ENCODE data around the gene MYL1.

Gene MYL1

GRCh38 chr2:210269148-210269547, 45.8 kb downstream of the MYL1 start:
- H3K27ac ChIP-seq (ENCODE audit: insufficient read depth in 1 of 2, low read depth in 1 of 2, low read length in 2 of 2, poor library complexity in 1 of 2, severe bottlenecking in 2 of 2) = no peak overlapping the region
- H3K4me1 ChIP-seq (ENCODE audit: control extremely low read depth in 1 of 4, control insufficient read depth in 4 of 4, insufficient read depth in 4 of 4, low read length in 3 of 4) = no peaks in the 10 kb centered on the region
- no peaks in the 10 kb centered on the region for H3K36me3 ChIP-seq (ENCODE audit: control insufficient read depth in 4 of 4, insufficient read depth in 4 of 4, low read length in 3 of 4)
- ChIA-PET CTCF (no interaction called here), POLR2A (no interaction called here)
- H3K4me3 ChIP-seq (ENCODE audit: control insufficient read depth in 1 of 7, extremely low read depth in 1 of 7, insufficient read depth in 4 of 7, low read depth in 2 of 7, low read length in 6 of 7) = no peak overlapping the region
- no peaks in the 10 kb centered on the region for H3K9me3 ChIP-seq (ENCODE audit: control extremely low read depth in 1 of 5, control insufficient read depth in 4 of 5, insufficient read depth in 2 of 5, low read depth in 1 of 5, low read length in 4 of 5)
- H3K27me3 ChIP-seq (replicated peaks in 2 of 5; ENCODE audit: control insufficient read depth in 4 of 5, insufficient read depth in 5 of 5, low read length in 4 of 5) = peaks cover 0 to 10% (median 0%) of the 10 kb centered on the region in 5 experiments
- 36% methylated on average over 2 of the region's 3 CpGs for WGBS (ENCODE audit: insufficient coverage)
- no peak for DNase-seq

GRCh38 chr2:210268281-210268680, 46.7 kb downstream of the MYL1 start:
- H3K4me1 ChIP-seq (ENCODE audit: control extremely low read depth in 1 of 4, control insufficient read depth in 4 of 4, insufficient read depth in 4 of 4, low read length in 3 of 4) = no peaks in the 10 kb centered on the region
- CTCF ChIA-PET = no interaction called here
- WGBS (ENCODE audit: insufficient coverage) = no CpG with 5 or more reads among the region's 1 CpG

GRCh38 chr2:210267698-210268097, 47.3 kb downstream of the MYL1 start:
- H3K4me1 ChIP-seq (ENCODE audit: control extremely low read depth in 1 of 4, control insufficient read depth in 4 of 4, insufficient read depth in 4 of 4, low read length in 3 of 4) = no peaks in the 10 kb centered on the region
- H3K27ac ChIP-seq (ENCODE audit: insufficient read depth in 1 of 2, low read depth in 1 of 2, low read length in 2 of 2, poor library complexity in 1 of 2, severe bottlenecking in 2 of 2) = no peak overlapping the region
- DNase-seq = no peak
- no peaks in the 10 kb centered on the region for H3K36me3 ChIP-seq (ENCODE audit: control insufficient read depth in 4 of 4, insufficient read depth in 4 of 4, low read length in 3 of 4)
- ChIA-PET CTCF (no interaction called here), POLR2A (no interaction called here)
- H3K4me3 ChIP-seq (ENCODE audit: control insufficient read depth in 1 of 7, extremely low read depth in 1 of 7, insufficient read depth in 4 of 7, low read depth in 2 of 7, low read length in 6 of 7) = no peak overlapping the region
- peaks cover 0 to 10% (median 2%) of the 10 kb centered on the region in 5 experiments for H3K27me3 ChIP-seq (replicated peaks in 2 of 5; ENCODE audit: control insufficient read depth in 4 of 5, insufficient read depth in 5 of 5, low read length in 4 of 5)
- WGBS (ENCODE audit: insufficient coverage) = no CpG with 5 or more reads among the region's 1 CpG
- no peaks in the 10 kb centered on the region for H3K9me3 ChIP-seq (ENCODE audit: control extremely low read depth in 1 of 5, control insufficient read depth in 4 of 5, insufficient read depth in 2 of 5, low read depth in 1 of 5, low read length in 4 of 5)

More at GRCh38 chr2:210268281-210268680, 46.7 kb downstream of the MYL1 start:
- Histone ChIP-seq H3K4me3 (ENCODE audit: control insufficient read depth in 1 of 7, extremely low read depth in 1 of 7, insufficient read depth in 4 of 7, low read depth in 2 of 7, low read length in 6 of 7) (no peak overlapping the region), H3K9me3 (ENCODE audit: control extremely low read depth in 1 of 5, control insufficient read depth in 4 of 5, insufficient read depth in 2 of 5, low read depth in 1 of 5, low read length in 4 of 5) (no peaks in the 10 kb centered on the region), H3K36me3 (ENCODE audit: control insufficient read depth in 4 of 4, insufficient read depth in 4 of 4, low read length in 3 of 4) (no peaks in the 10 kb centered on the region), H3K27me3 (replicated peaks in 2 of 5; ENCODE audit: control insufficient read depth in 4 of 5, insufficient read depth in 5 of 5, low read length in 4 of 5) (peaks cover 0 to 10% (median 2%) of the 10 kb centered on the region in 5 experiments), H3K27ac (ENCODE audit: insufficient read depth in 1 of 2, low read depth in 1 of 2, low read length in 2 of 2, poor library complexity in 1 of 2, severe bottlenecking in 2 of 2) (no peak overlapping the region)
- POLR2A ChIA-PET = no interaction called here
- no peak for DNase-seq

DNA sequence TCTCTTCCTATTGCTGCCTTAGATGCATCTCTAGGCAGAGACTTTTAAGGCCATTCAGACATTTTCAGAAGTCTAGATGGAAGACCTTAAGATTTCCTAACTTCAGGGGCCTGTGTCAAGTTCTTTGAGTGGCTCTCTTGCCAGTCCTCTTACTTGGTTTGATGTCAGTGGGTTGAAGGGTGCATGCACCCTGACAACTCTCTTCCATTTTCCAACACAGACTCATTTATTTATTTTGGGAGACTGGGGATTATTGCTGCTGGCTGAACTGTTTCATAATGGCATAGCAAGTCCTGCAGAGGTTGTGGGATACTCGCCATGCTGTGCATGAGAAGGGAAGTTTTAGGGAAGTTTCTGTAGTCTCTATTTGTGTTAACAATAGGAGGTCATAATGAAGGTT, 50.7 kb downstream of the MYL1 start:
- H3K27me3 ChIP-seq (replicated peaks in 2 of 5; ENCODE audit: control insufficient read depth in 4 of 5, insufficient read depth in 5 of 5, low read length in 4 of 5) = peaks cover 0 to 10% (median 2%) of the 10 kb centered on the region in 5 experiments
- DNase-seq = no peak
- ChIA-PET POLR2A (no interaction called here), CTCF (no interaction called here)
- H3K36me3 ChIP-seq (ENCODE audit: control insufficient read depth in 4 of 4, insufficient read depth in 4 of 4, low read length in 3 of 4) = no peaks in the 10 kb centered on the region
- H3K9me3 ChIP-seq (ENCODE audit: control extremely low read depth in 1 of 5, control insufficient read depth in 4 of 5, insufficient read depth in 2 of 5, low read depth in 1 of 5, low read length in 4 of 5) = no peaks in the 10 kb centered on the region
- no peak overlapping the region for H3K27ac ChIP-seq (ENCODE audit: insufficient read depth in 1 of 2, low read depth in 1 of 2, low read length in 2 of 2, poor library complexity in 1 of 2, severe bottlenecking in 2 of 2)
- no CpG with 5 or more reads among the region's 1 CpG for WGBS (ENCODE audit: insufficient coverage)
- H3K4me3 ChIP-seq (ENCODE audit: control insufficient read depth in 1 of 7, extremely low read depth in 1 of 7, insufficient read depth in 4 of 7, low read depth in 2 of 7, low read length in 6 of 7) = no peak overlapping the region
- no peaks in the 10 kb centered on the region for H3K4me1 ChIP-seq (ENCODE audit: control extremely low read depth in 1 of 4, control insufficient read depth in 4 of 4, insufficient read depth in 4 of 4, low read length in 3 of 4)

DNA sequence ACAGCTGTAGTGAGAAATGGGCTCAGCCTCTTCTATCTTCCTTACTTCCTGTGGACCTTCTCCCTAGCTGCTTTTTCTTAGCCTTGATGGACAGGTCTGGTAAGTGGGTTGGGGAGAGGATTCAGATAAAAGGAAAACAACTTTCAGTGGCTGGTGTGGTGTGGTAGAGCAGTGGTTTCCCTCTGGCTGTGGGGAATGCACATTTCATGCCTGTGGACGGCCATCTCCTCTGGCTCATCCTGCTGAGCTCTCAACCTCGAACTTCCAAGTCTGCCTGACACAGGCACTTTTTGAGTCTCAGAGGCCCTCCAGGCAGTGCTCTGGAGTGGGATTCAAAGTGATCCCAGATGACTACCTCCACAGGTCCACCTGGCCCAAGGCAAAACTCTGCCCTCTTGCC, 51.1 kb downstream of the MYL1 start:
- Histone ChIP-seq H3K27ac (ENCODE audit: insufficient read depth in 1 of 2, low read depth in 1 of 2, low read length in 2 of 2, poor library complexity in 1 of 2, severe bottlenecking in 2 of 2) (no peak overlapping the region), H3K36me3 (ENCODE audit: control insufficient read depth in 4 of 4, insufficient read depth in 4 of 4, low read length in 3 of 4) (no peaks in the 10 kb centered on the region), H3K27me3 (replicated peaks in 2 of 5; ENCODE audit: control insufficient read depth in 4 of 5, insufficient read depth in 5 of 5, low read length in 4 of 5) (peaks cover 0 to 10% (median 2%) of the 10 kb centered on the region in 5 experiments), H3K4me1 (ENCODE audit: control extremely low read depth in 1 of 4, control insufficient read depth in 4 of 4, insufficient read depth in 4 of 4, low read length in 3 of 4) (no peaks in the 10 kb centered on the region), H3K9me3 (ENCODE audit: control extremely low read depth in 1 of 5, control insufficient read depth in 4 of 5, insufficient read depth in 2 of 5, low read depth in 1 of 5, low read length in 4 of 5) (no peaks in the 10 kb centered on the region), H3K4me3 (ENCODE audit: control insufficient read depth in 1 of 7, extremely low read depth in 1 of 7, insufficient read depth in 4 of 7, low read depth in 2 of 7, low read length in 6 of 7) (no peak overlapping the region)
- WGBS (ENCODE audit: insufficient coverage) = 91% methylated on average over 2 of the region's 2 CpGs
- CTCF ChIA-PET = interaction anchor here (1.0 kb wide), 1 partner anchor 9 kb away, joined by 3 read pairs; no protein-coding TSS in a partner anchor
- POLR2A ChIA-PET = no interaction called here
- no peak for DNase-seq

- Histone ChIP-seq H3K27ac (ENCODE audit: insufficient read depth in 1 of 2, low read depth in 1 of 2, low read length in 2 of 2, poor library complexity in 1 of 2, severe bottlenecking in 2 of 2) (no peak overlapping the region), H3K36me3 (ENCODE audit: control insufficient read depth in 4 of 4, insufficient read depth in 4 of 4, low read length in 3 of 4) (no peaks in the 10 kb centered on the region), H3K4me1 (ENCODE audit: control extremely low read depth in 1 of 4, control insufficient read depth in 4 of 4, insufficient read depth in 4 of 4, low read length in 3 of 4) (no peaks in the 10 kb centered on the region), H3K4me3 (ENCODE audit: control insufficient read depth in 1 of 7, extremely low read depth in 1 of 7, insufficient read depth in 4 of 7, low read depth in 2 of 7, low read length in 6 of 7) (no peak overlapping the region), H3K9me3 (ENCODE audit: control extremely low read depth in 1 of 5, control insufficient read depth in 4 of 5, insufficient read depth in 2 of 5, low read depth in 1 of 5, low read length in 4 of 5) (no peaks in the 10 kb centered on the region), H3K27me3 (replicated peaks in 2 of 5; ENCODE audit: control insufficient read depth in 4 of 5, insufficient read depth in 5 of 5, low read length in 4 of 5) (peaks cover 0 to 6% (median 0%) of the 10 kb centered on the region in 5 experiments)
- no peak for DNase-seq
- WGBS (ENCODE audit: insufficient coverage) = 94% methylated on average over 2 of the region's 2 CpGs
- ChIA-PET CTCF (no interaction called here), POLR2A (interaction anchor here (0.7 kb wide), 1 partner anchor 66 kb away, joined by 3 read pairs; no protein-coding TSS in a partner anchor)
Observed at GRCh38 chr2:210262036-210262435, 52.9 kb downstream of the MYL1 start.

DNA sequence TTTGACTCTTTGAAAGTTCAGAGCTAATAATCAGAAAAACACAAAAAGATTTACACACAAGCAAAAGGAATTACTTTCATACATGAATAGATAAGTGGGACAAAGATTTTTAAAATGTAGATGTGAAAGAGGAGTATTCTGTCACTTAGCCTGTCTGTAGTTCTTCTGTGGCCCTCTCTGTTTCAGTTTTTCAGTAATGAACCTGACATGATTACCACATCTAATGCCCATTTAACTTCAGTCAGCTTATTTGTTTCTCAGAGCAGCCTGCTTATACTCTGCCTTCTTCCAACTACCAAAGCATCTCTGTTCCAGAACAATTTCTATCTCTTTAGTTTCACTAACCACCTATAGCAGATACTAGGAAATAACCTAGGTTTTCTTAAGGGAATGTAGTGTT, 55.3 kb downstream of the MYL1 start:
- Histone ChIP-seq H3K9me3 (ENCODE audit: control extremely low read depth in 1 of 5, control insufficient read depth in 4 of 5, insufficient read depth in 2 of 5, low read depth in 1 of 5, low read length in 4 of 5) (peaks cover 0 to 1% (median 0%) of the 10 kb centered on the region in 5 experiments), H3K4me1 (ENCODE audit: control extremely low read depth in 1 of 4, control insufficient read depth in 4 of 4, insufficient read depth in 4 of 4, low read length in 3 of 4) (no peaks in the 10 kb centered on the region), H3K27ac (ENCODE audit: insufficient read depth in 1 of 2, low read depth in 1 of 2, low read length in 2 of 2, poor library complexity in 1 of 2, severe bottlenecking in 2 of 2) (no peak overlapping the region), H3K36me3 (ENCODE audit: control insufficient read depth in 4 of 4, insufficient read depth in 4 of 4, low read length in 3 of 4) (no peaks in the 10 kb centered on the region), H3K27me3 (replicated peaks in 2 of 5; ENCODE audit: control insufficient read depth in 4 of 5, insufficient read depth in 5 of 5, low read length in 4 of 5) (peaks cover 0 to 2% (median 0%) of the 10 kb centered on the region in 5 experiments), H3K4me3 (ENCODE audit: control insufficient read depth in 1 of 7, extremely low read depth in 1 of 7, insufficient read depth in 4 of 7, low read depth in 2 of 7, low read length in 6 of 7) (no peak overlapping the region)
- ChIA-PET POLR2A (no interaction called here), CTCF (no interaction called here)
- no peak for DNase-seq

Data from common myeloid progenitor, CD34-positive (primary cell).